ENCODE measurements around the gene CCDC61. TPM values are rescaled to one million over a fixed set of nuclear protein-coding genes. Genes with fewer than 3 reads are reported as not detected.
A peak's percentile ranks its signal among the peaks of the same experiment; 100 is the strongest.

CCDC61 gene
- total RNA-seq, 1 experiment from 2014 or later = 1.5 TPM

DNA sequence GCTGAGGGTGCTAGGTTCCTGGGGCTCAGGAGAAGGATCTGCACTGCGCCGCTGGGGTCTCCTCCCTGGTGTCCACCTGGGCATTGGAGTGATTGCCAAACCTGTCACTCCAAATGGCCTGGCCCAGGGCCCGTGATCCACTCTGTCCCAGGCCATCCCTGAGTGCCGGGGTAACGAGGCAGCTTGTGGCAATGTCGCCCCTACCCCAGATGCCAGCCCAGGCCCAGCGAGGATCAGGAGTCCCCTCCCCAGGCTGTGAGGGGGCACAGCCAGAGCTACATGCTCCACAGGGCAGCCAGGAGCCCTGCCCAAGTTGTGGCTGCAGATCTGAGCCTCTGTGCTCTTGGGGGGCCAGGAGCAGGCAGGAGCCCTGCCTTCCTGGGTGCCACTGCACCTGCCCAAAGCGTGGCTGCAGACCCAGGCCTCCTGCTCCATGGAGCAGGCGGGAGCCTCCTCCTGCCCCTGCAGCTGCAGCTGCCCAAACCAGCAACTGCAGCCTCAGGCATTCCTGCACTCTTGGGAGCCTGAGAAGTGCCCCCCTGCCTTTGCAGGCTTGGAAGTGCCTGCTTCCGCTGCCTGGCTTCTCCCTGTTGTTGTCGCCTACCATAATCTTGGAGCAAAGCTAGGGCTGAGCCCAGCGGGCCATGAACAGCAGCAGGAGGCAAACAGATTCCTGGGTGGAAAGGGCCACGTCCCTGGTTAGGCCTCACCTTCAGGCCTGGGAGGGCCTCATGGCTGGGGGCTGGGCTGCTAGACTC, 40.9 kb downstream of the CCDC61 start:
- no peak for DNase-seq (ENCODE audit: extremely low read depth, low read depth)

DNA sequence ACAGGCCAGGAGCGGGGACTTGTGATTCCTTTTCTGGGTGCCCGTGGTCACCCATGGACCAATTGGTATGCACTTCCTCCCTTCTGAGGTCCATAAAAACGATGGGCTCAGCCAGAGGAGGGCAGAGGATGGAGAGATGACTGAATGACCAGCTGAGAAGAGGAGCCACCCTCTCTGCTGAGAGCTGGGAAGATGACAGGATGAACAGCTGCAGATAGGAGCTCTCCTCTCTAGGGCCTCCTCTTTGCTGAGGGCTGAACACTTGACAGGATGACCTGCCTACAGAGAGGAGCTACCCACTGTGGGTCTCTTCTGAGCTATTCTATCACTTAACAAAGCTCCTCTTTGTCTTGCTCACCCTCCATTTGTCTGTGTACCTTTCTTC, 41.5 kb downstream of the CCDC61 start:
- DNase-seq (ENCODE audit: extremely low read depth, low read depth) = no peak

DNA sequence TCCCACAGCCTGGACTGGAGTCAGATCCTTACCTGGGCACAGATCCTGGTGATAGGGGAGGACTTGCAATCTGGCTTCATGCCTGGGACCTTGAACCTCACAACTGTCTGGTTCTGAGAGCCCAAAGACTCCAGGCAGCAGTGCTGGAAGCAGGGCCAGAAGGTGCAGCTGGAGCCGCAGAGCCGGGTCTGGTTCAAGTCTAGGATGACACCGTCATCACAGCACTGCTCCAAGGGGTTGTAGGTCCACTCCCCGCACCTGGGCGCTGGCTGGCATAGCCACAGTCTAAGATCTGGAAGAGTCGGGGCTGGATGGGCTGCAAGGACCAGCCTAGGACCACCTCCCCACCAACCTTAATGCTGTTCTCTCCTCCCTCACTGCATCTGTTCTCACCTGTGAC, 44.9 kb downstream of the CCDC61 start:
- no peak for DNase-seq (ENCODE audit: extremely low read depth, low read depth)

DNA sequence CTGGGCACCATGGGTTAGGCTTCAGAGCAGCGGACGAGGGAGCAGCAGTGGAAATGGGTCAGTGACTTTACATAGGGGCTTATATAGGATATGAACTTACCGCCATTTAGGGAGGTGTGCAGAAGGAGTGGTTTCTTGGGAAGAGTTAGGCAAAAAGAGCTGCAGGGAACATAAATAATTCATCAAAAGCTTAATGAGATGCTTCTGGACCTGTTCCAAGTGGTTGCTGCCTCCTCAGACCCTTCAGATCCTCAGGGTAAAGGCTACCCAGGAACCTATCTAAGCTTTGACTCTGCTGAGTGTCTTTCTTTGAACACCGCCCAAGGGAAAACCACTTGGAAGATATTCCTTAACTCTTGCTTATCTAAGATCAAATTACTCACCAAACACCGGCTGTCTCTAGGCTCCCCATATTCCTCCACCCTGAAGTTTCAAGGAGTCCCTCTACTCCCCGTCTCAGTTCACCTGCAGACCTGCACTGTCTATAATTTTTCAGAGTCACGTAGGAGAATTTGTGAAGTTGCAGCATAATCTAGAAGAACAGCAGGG, 45.8 kb downstream of the CCDC61 start, which contains the start of gene IGFL4:
Gene IGFL4, minus strand, starts transcription at position 51 of the 549 bp plus-strand sequence. Its CDS starts 40 bp downstream, at position 11.
- DNase-seq (ENCODE audit: extremely low read depth, low read depth) = peak; percentile 14

DNA sequence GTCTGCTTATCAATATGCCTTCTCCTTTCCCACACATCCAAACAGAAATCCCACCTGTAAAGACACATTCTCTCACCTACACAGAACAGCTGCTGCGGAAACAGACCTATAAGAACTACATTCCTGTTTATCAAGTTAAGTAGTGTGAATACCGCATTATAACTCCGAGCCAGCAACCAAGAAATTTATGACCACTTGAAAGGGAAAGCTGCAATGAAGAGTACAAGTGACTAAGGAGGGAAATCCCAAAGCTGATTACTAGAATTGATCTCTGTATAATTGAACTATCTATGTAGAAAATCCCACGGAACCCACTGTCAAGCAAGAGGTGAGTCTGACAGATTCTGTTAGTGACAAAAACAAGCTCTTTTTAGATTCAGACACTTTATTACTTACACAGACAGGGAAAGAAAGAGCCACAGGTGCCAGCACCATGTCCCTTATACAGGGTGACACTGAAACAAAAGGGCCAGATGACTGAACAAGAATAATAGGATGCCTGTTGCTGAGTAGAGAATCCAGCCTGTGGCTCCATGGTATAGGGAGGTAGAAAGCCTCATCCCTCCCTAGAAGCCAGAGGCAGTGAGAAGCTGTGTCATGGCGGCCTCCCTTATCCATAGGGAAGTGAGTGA, 47.1 kb downstream of the CCDC61 start:
- no peak for DNase-seq (ENCODE audit: extremely low read depth, low read depth)

DNA sequence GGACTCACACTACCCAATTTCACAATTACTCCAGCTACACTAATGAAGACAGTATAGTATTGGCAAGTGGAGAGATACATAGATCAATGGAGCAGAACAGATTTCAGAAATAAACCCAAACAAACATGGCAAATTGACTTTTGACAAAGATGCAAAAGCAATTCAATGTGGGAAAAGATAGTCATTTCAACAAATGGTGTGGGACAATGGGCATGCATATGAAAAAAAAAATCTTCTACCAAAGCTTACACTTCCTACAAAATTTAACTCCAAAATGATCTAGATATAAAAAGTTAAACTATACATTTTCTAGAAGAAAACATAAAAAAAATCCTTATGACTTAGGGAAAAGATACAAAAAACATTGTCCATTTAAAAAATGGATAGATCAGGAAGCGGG, 48.3 kb downstream of the CCDC61 start:
- no peak for DNase-seq (ENCODE audit: extremely low read depth, low read depth)

DNA sequence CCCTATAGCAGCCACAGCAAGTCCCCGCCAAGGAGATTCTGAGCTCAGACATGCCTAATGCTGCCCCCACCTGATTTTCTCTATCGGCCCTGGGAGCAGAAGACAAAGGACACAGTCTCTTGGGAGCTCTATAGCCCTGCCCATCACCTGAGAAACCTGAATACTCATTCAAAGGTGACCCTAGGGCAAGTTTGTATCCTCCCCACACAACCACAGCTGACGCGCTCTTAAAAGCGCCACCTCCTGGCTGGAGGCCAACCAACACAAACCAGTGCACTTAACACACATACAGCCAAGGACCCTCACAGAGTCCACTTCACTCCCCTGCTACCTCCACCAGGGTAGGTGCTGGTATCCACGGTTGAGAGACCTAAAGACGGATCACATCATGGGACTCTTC, 54.3 kb downstream of the CCDC61 start:
- no peak for DNase-seq (ENCODE audit: extremely low read depth, low read depth)

DNA sequence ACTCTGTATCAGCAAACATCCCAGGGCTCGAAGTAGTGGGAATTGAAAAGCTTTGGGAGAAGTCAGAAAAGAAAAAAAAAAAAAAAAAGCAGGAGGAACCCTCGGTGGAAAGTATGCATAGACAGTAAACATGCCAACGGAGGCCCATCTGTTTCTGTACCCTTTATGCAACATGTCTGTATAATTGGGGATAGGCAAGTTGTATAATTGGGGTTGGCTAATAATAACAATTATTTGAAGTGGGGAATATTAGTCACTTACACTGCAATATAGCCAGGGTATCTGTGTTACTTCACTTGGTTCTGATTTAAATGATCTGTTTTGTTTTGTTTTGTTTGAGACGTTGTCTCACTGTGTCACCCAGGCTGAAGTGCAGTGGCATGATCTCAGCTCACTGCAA, 57.6 kb downstream of the CCDC61 start:
- no peak for DNase-seq (ENCODE audit: extremely low read depth, low read depth)

DNA sequence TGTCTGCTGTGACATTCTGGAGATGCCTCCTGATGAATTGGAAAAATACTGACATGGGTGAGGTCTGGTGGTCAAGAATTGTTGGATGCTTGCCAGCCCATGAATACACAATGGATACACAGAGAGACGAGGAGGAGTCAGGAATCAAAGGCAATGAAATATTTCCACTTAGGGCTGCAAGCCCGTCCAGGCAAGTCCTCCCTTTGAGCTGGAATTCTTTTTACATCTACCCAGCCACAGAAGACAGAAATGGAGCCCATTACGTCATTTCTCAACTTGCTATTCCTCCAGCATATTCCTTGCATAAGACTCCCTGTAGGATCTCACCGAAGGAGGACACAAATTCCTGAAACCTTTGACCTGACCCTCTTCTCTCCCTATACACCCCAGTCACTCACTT, 61.3 kb downstream of the CCDC61 start:
- DNase-seq (ENCODE audit: extremely low read depth, low read depth) = no peak

DNA sequence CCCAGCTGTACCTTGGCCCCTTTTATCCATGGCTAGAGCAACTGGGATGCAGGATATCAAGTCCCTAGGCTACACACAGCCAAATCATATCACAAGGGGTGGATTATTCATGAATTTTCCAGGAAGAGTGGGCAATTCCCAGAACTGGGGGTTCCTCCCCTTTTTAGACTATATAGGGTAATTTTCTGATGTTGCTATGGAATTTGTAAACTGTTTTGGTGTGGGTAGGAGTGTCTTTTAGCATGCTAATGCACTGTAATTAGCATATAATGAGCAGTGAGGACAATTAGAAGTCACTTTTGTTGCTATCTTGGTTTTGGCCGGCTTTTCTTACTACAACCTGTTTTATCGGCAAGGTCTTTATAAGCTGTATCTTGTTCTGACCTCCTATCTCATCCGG, 63.5 kb downstream of the CCDC61 start:
- no peak for DNase-seq (ENCODE audit: extremely low read depth, low read depth)

DNA sequence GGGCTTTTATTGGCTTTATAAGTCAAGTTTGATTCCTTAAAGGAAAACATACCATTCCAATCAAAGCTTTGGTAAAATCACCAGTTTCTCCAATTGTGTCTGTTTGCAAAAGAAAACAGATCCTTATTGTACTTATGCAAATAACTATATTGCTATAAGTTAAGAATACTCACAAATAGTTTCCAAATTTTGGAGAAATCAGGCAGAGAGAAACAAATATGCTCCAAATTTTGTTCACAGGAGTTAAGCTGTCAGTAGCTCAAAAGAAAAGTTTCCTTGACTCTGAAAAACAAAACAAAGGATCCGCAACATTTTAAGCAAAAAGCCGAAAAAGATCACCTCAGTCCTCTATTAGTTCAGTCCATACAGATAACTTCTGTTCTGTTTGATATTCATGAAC, 64.7 kb downstream of the CCDC61 start:
- DNase-seq (ENCODE audit: extremely low read depth, low read depth) = no peak

DNA sequence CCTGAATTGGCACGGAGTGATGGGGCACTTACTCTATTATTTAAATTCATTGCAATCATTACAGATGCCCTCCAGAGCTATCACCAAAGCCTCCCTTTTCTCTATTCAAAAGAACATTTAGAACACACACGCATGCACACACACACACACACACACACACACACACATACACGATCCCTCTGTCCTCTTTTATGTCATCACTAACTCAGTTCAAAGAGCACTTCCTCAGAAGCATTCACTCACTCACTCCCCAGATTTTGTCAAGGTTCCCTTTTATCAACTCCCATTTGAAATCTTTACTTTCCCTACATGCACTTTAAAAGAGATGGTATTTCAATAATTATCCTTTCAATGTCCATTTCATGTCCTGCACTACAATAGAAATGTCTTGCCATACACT, 67.9 kb downstream of the CCDC61 start:
- DNase-seq (ENCODE audit: extremely low read depth, low read depth) = no peak

DNA sequence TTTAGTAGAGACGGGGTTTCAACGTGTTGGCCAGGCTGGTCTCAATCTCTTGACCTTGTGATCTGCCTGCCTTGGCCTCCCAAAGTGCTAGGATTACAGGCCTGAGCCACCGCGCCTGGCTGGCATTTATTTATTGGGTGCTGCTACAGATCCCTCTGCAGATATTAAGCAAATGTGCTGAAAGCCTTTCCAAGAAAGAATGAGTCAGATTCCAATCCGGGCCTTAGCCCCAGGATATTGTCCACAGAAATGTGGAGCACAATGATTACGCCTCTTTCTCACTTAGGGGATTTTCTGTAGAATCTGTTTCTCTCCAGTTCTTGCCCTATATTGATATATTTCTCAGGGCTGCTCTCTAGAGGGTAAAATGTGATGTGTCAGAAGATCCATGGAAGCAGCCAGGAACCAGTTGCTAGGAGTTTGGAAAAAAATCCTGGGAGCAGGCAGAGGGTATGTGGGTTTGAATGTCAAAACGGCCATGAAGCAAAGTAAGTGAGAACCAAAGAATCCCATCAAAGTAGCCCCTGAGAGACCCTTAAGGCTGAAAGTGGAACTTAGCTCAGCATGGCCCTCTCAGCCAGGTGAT, 70.3 kb downstream of the CCDC61 start:
- DNase-seq (ENCODE audit: extremely low read depth, low read depth) = no peak

DNA sequence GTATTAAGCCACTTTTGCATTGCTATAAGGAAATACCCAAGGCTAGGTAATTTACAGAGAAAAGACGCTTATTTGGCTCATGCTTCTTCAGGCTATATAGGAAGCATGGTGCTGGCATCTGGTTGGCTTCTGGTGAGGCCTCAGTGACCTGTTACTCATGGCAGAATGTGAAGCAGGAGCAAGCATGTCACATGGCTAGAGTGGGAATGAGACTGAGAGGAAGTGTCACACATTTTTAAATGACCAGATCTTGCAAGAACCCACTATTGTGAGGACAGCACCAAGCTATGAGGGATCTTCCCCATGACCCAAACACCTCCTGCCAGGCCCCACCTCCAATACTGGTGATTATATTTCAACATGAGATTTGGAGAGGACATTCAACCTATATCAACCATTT, 71.2 kb downstream of the CCDC61 start:
- no peak for DNase-seq (ENCODE audit: extremely low read depth, low read depth)

DNA sequence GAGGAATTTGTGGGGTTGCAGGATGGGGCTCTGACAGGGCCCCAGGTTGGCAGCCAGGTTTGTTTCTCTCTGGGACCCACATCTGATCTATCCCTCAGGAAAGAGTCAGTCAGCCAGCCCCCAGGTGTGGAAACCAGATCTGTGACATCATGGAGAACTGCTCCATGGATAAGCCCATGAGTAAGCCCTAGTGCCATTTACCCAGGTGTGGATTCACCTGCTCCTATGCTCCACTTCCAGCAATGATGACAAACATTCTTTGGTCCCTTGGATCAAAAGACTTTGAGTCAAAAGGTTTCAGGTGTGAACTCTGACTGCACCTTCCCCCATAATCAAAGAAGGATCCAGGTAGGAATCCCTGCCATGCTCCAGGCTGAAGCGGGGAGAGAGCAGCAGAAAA, 72.4 kb downstream of the CCDC61 start:
- no peak for DNase-seq (ENCODE audit: extremely low read depth, low read depth)

Small RNA genes lying within 50 kb of the gene (small RNA-seq; reads per million reads assigned to genes)
- 5.5 to 120 reads per million in 2 experiments for gene MIR769

Other genes starting within 250 kb of the CCDC61 start
- gene SIX5, start 226.2 kb upstream of the CCDC61 start, total RNA-seq (2014; rRNA removed; shearing (Covaris generic)) = 10.3 and 13.3 TPM in 2 replicates
- 10.1 and 10.6 TPM in 2 replicates for gene DMPK, start 213.0 kb upstream of the CCDC61 start, total RNA-seq (2014; rRNA removed; shearing (Covaris generic))
- 21.2 and 21.9 TPM in 2 replicates for gene DMWD, start 202.6 kb upstream of the CCDC61 start, total RNA-seq (2014; rRNA removed; shearing (Covaris generic))
- 0.05 TPM in 1 of 2 replicates, not detected in the other for gene RSPH6A, start 180.2 kb upstream of the CCDC61 start, total RNA-seq (2014; rRNA removed; shearing (Covaris generic))
- gene SYMPK, start 132.3 kb upstream of the CCDC61 start, total RNA-seq (2014; rRNA removed; shearing (Covaris generic)) = 26.6 and 27.8 TPM in 2 replicates
- gene FOXA3, start 131.1 kb upstream of the CCDC61 start, total RNA-seq (2014; rRNA removed; shearing (Covaris generic)) = 0.14 TPM in 1 of 2 replicates, not detected in the other
- 19.2 and 19.7 TPM in 2 replicates for gene IRF2BP1, start 109.3 kb upstream of the CCDC61 start, total RNA-seq (2014; rRNA removed; shearing (Covaris generic))
- gene MYPOP, start 92.9 kb upstream of the CCDC61 start, total RNA-seq (2014; rRNA removed; shearing (Covaris generic)) = 1.2 and 2.7 TPM in 2 replicates
- not detected in 2 replicates for gene NANOS2, start 80.7 kb upstream of the CCDC61 start, total RNA-seq (2014; rRNA removed; shearing (Covaris generic))
- gene NOVA2, start 21.6 kb upstream of the CCDC61 start, total RNA-seq (2014; rRNA removed; shearing (Covaris generic)) = 0.06 TPM in 1 of 2 replicates, not detected in the other
- gene PGLYRP1, start 27.6 kb downstream of the CCDC61 start, total RNA-seq (2014; rRNA removed; shearing (Covaris generic)) = not detected in 2 replicates
- 0.25 TPM in 1 of 2 replicates, not detected in the other for gene IGFL4, start 45.5 kb downstream of the CCDC61 start, total RNA-seq (2014; rRNA removed; shearing (Covaris generic))
- gene IGFL3, start 129.2 kb downstream of the CCDC61 start, total RNA-seq (2014; rRNA removed; shearing (Covaris generic)) = not detected in 2 replicates
- not detected in 2 replicates for gene IGFL2, start 152.8 kb downstream of the CCDC61 start, total RNA-seq (2014; rRNA removed; shearing (Covaris generic))
- not detected in 2 replicates for gene IGFL1, start 234.3 kb downstream of the CCDC61 start, total RNA-seq (2014; rRNA removed; shearing (Covaris generic))